DOHH2 (cell line): Measurements from ENCODE around the gene GRIP2.

Experiments used
- H3F3A ChIP-seq: fragments of 200-600 bp; sonication (generic), shearing (Covaris generic); 2 replicates; pipeline ENCODE4 v1.6.0; 2016; ENCODE audit warnings: antibody characterized with exemption, mild to moderate bottlenecking; ENCODE audit not compliant: control insufficient read depth, insufficient read depth
- H3K27ac ChIP-seq: fragments of 200-600 bp; sonication (generic); 2 replicates; pipeline ENCODE4 v1.5.1; 2014; ENCODE audit warnings: low read depth, mild to moderate bottlenecking, low read length, moderate library complexity
- H3K27me3 ChIP-seq: fragments of 200-600 bp; sonication (generic); 2 replicates; pipeline ENCODE4 v1.6.1; 2014; ENCODE audit warnings: mild to moderate bottlenecking, low read length, mixed read lengths; ENCODE audit not compliant: control insufficient read depth
- H3K36me3 ChIP-seq: fragments of 200-600 bp; sonication (generic); 2 replicates; pipeline ENCODE4 v1.6.1; 2014; ENCODE audit warnings: mild to moderate bottlenecking, low read length, moderate library complexity, mixed read lengths; ENCODE audit not compliant: control insufficient read depth
- H3K4me1 ChIP-seq: fragments of 200-600 bp; sonication (generic); 2 replicates; pipeline ENCODE4 v1.6.1; 2014; ENCODE audit warnings: mild to moderate bottlenecking, low read length, mixed read lengths; ENCODE audit not compliant: control insufficient read depth
- H3K4me2 ChIP-seq: fragments of 200-600 bp; sonication (generic); 2 replicates; pipeline ENCODE4 v1.6.0; 2014; ENCODE audit warnings: mild to moderate bottlenecking, low read length, moderate library complexity
- H3K4me3 ChIP-seq: fragments of 200-600 bp; sonication (generic); 2 replicates; pipeline ENCODE4 v1.5.1; 2014; ENCODE audit warnings: mild to moderate bottlenecking, low read length, mixed read lengths
- H3K79me2 ChIP-seq: fragments of 200-600 bp; sonication (generic); 2 replicates; pipeline ENCODE4 v1.6.1; 2014; ENCODE audit warnings: mild to moderate bottlenecking, low read length, mixed read lengths; ENCODE audit not compliant: control insufficient read depth
- H3K9me2 ChIP-seq: fragments of 200-600 bp; sonication (generic); replicated peaks from 2 replicates; pipeline ENCODE4 v1.6.1; 2014; ENCODE audit warnings: mild to moderate bottlenecking, low read length, mixed read lengths; ENCODE audit not compliant: control insufficient read depth
- H3K9me3 ChIP-seq: fragments of 200-600 bp; sonication (generic); 2 replicates; pipeline ENCODE4 v1.6.1; 2014; ENCODE audit warnings: antibody characterized with exemption, low read length, mixed read lengths; ENCODE audit not compliant: control insufficient read depth, insufficient read depth
- H4K20me1 ChIP-seq: fragments of 200-600 bp; sonication (generic); 2 replicates; pipeline ENCODE4 v1.6.0; 2014; ENCODE audit warnings: low read depth, mild to moderate bottlenecking, antibody characterized with exemption, low read length, moderate library complexity; ENCODE audit not compliant: control insufficient read depth, insufficient read depth
- CTCF ChIP-seq: fragments of 200-600 bp; sonication (generic); IDR thresholded peaks from one replicate; pipeline ENCODE4 v1.5.1; 2014; ENCODE audit warnings: antibody characterized with exemption, mild to moderate bottlenecking, low read depth, low read length; ENCODE audit not compliant: poor library complexity, severe bottlenecking
- EZH2phosphoT487 ChIP-seq: fragments of 200-600 bp; sonication (generic); IDR thresholded peaks from 2 replicates; pipeline ENCODE4 v1.6.1; 2017; ENCODE audit warnings: borderline replicate concordance, mild to moderate bottlenecking, antibody characterized with exemption, low read length, moderate library complexity, mixed read lengths

The GRIP2 gene

GRCh38 chr3:14448063-14448462, 92.1 kb downstream of the GRIP2 start:
- peaks cover 87% of the 10 kb centered on the region for H3K36me3 ChIP-seq
- no peak overlapping the region for H3K4me2 ChIP-seq

GRCh38 chr3:14446988-14447570, 93.1 kb downstream of the GRIP2 start:
- H3K79me2 ChIP-seq: peaks cover 15% of the 10 kb centered on the region
- no peak for TF ChIP-seq EZH2phosphoT487
- no peak for TF ChIP-seq CTCF
- H4K20me1 ChIP-seq: no peaks in the 10 kb centered on the region
- peaks cover 77% of the 10 kb centered on the region for H3K36me3 ChIP-seq
- no peaks in the 10 kb centered on the region for H3F3A ChIP-seq
- H3K27me3 ChIP-seq: no peaks in the 10 kb centered on the region
- H3K4me2 ChIP-seq: no peak overlapping the region
- no peaks in the 10 kb centered on the region for H3K9me2 ChIP-seq
- no peak overlapping the region for H3K27ac ChIP-seq
- no peak overlapping the region for H3K4me3 ChIP-seq
- H3K9me3 ChIP-seq: no peaks in the 10 kb centered on the region
- H3K4me1 ChIP-seq: no peaks in the 10 kb centered on the region

More at GRCh38 chr3:14448063-14448462, 92.1 kb downstream of the GRIP2 start:
- H3K4me3 ChIP-seq: no peak overlapping the region
- H3K27ac ChIP-seq: no peak overlapping the region
- H3K4me1 ChIP-seq: no peaks in the 10 kb centered on the region
- H3K79me2 ChIP-seq: peaks cover 6% of the 10 kb centered on the region; the same call in 1 of the 2 replicates
- H3K27me3 ChIP-seq: no peaks in the 10 kb centered on the region
- no peaks in the 10 kb centered on the region for H3K9me3 ChIP-seq
- no peaks in the 10 kb centered on the region; the same call in 1 of the 2 replicates for H4K20me1 ChIP-seq
- TF ChIP-seq EZH2phosphoT487 (no peak), CTCF (no peak)
- no peaks in the 10 kb centered on the region for H3K9me2 ChIP-seq
- H3F3A ChIP-seq: no peaks in the 10 kb centered on the region

GRCh38 chr3:14445773-14446172, 94.4 kb downstream of the GRIP2 start:
- H3K4me1 ChIP-seq: no peaks in the 10 kb centered on the region
- H3K79me2 ChIP-seq: peaks cover 28% of the 10 kb centered on the region
- no peak overlapping the region for H3K4me3 ChIP-seq
- H3K27me3 ChIP-seq: no peaks in the 10 kb centered on the region
- no peak overlapping the region for H3K27ac ChIP-seq
- no peaks in the 10 kb centered on the region for H3K9me2 ChIP-seq
- H3F3A ChIP-seq: no peaks in the 10 kb centered on the region
- H3K9me3 ChIP-seq: no peaks in the 10 kb centered on the region
- no peak for TF ChIP-seq EZH2phosphoT487
- no peak for TF ChIP-seq CTCF
- H3K4me2 ChIP-seq: no peak overlapping the region
- no peaks in the 10 kb centered on the region for H4K20me1 ChIP-seq
- peaks cover 64% of the 10 kb centered on the region for H3K36me3 ChIP-seq
